ENCODE results near the gene PLXNA2.

DNA sequence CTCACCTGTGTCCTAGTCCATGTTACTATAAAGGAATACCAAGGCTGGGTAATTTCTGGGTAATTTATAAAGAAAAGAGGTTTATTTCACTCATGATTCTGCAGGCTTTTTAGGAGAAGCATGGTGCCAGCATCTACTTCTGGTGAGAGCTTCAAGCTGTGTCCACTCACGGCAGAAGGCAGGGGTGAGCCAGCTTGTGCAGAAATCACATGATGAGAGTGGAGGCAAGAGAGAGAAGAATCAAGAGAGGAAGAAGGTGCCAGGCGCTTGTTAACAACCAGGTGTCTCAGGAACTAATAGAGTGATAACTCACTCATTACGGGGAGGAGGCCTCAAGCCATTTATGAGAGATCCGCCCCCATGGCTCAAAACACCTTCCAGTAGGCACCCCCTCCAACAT is 265.7 kb downstream of the PLXNA2 start:
- TF ChIP-seq EZH2 (IDR thresholded peaks at IDR 0.05; ENCODE audit: borderline replicate concordance, low read depth, low read length, poor library complexity, severe bottlenecking) = no peak
- TF ChIP-seq, protein P1, sequence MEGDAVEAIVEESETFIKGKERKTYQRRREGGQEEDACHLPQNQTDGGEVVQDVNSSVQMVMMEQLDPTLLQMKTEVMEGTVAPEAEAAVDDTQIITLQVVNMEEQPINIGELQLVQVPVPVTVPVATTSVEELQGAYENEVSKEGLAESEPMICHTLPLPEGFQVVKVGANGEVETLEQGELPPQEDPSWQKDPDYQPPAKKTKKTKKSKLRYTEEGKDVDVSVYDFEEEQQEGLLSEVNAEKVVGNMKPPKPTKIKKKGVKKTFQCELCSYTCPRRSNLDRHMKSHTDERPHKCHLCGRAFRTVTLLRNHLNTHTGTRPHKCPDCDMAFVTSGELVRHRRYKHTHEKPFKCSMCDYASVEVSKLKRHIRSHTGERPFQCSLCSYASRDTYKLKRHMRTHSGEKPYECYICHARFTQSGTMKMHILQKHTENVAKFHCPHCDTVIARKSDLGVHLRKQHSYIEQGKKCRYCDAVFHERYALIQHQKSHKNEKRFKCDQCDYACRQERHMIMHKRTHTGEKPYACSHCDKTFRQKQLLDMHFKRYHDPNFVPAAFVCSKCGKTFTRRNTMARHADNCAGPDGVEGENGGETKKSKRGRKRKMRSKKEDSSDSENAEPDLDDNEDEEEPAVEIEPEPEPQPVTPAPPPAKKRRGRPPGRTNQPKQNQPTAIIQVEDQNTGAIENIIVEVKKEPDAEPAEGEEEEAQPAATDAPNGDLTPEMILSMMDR (conservative IDR thresholded peaks at IDR 0.05; ENCODE audit: low read depth, low read length) = no peak
